Loucy (cell line): ENCODE measurements around the gene DOCK8.

Source experiments
- H2AFZ ChIP-seq: fragments of 200-600 bp; sonication (generic); 2 replicates; pipeline ENCODE4 v1.6.0; 2016; ENCODE audit warnings: antibody characterized with exemption, mild to moderate bottlenecking, low read length, moderate library complexity
- H3F3A ChIP-seq: fragments of 200-600 bp; 2 replicates; pipeline ENCODE4 v1.6.0; 2016; ENCODE audit warnings: antibody characterized with exemption, low read depth, mild to moderate bottlenecking
- H3K27me3 ChIP-seq: fragments of 200-600 bp; sonication (generic); 2 replicates; pipeline ENCODE4 v1.6.1; 2014; ENCODE audit warnings: low read length, mild to moderate bottlenecking; ENCODE audit not compliant: insufficient read depth, poor library complexity, severe bottlenecking
- H3K36me3 ChIP-seq: fragments of 200-600 bp; sonication (generic); 2 replicates; pipeline ENCODE4 v1.6.1; 2016; ENCODE audit warnings: low read length; ENCODE audit not compliant: insufficient read depth
- H3K4me1 ChIP-seq: fragments of 200-600 bp; sonication (generic); 2 replicates; pipeline ENCODE4 v1.5.1; 2014; ENCODE audit warnings: low read length, mild to moderate bottlenecking; ENCODE audit not compliant: insufficient read depth, poor library complexity, severe bottlenecking
- H3K4me2 ChIP-seq: fragments of 200-600 bp; sonication (generic); 2 replicates; pipeline ENCODE4 v1.6.0; 2014; ENCODE audit warnings: antibody characterized with exemption, low read length, low read depth, mild to moderate bottlenecking; ENCODE audit not compliant: poor library complexity, severe bottlenecking
- H3K4me3 ChIP-seq: fragments of 200-600 bp; sonication (generic); 2 replicates; pipeline ENCODE4 v1.5.1; 2014; ENCODE audit warnings: low read length, mild to moderate bottlenecking, mixed read lengths; ENCODE audit not compliant: poor library complexity, severe bottlenecking
- H3K79me2 ChIP-seq: fragments of 200-600 bp; sonication (generic); 2 replicates; pipeline ENCODE4 v1.6.1; 2014; ENCODE audit warnings: low read length; ENCODE audit not compliant: insufficient read depth
- H3K9ac ChIP-seq: fragments of 200-600 bp; sonication (generic); 2 replicates; pipeline ENCODE4 v1.6.0; 2014; ENCODE audit warnings: mild to moderate bottlenecking, low read depth, low read length, moderate library complexity; ENCODE audit not compliant: poor library complexity, severe bottlenecking
- H3K9me2 ChIP-seq: fragments of 200-600 bp; sonication (generic); replicated peaks from 2 replicates; pipeline ENCODE4 v1.6.1; 2016; ENCODE audit warnings: low read depth, low read length, mixed read lengths
- H3K9me3 ChIP-seq: fragments of 200-600 bp; sonication (generic); 2 replicates; pipeline ENCODE4 v1.6.1; 2014; ENCODE audit warnings: mild to moderate bottlenecking, antibody characterized with exemption, low read length, low read depth; ENCODE audit not compliant: insufficient read depth
- H4K20me1 ChIP-seq: fragments of 200-600 bp; sonication (generic); 2 replicates; pipeline ENCODE4 v1.6.0; 2014; ENCODE audit warnings: antibody characterized with exemption, low read length, mild to moderate bottlenecking; ENCODE audit not compliant: insufficient read depth, poor library complexity, severe bottlenecking
- EZH2phosphoT487 ChIP-seq: fragments of 200-600 bp; IDR thresholded peaks from 2 replicates; pipeline ENCODE4 v1.6.1; 2018; ENCODE audit warnings: antibody characterized with exemption, mild to moderate bottlenecking, moderate library complexity, borderline replicate concordance
- TF ChIP-seq, protein P1 (sequence below): fragments of 200-600 bp; sonication (generic); conservative IDR thresholded peaks from 2 replicates; pipeline ENCODE4 v1.5.1; 2014; ENCODE audit warnings: mild to moderate bottlenecking, antibody characterized with exemption, low read length

Gene DOCK8

DNA sequence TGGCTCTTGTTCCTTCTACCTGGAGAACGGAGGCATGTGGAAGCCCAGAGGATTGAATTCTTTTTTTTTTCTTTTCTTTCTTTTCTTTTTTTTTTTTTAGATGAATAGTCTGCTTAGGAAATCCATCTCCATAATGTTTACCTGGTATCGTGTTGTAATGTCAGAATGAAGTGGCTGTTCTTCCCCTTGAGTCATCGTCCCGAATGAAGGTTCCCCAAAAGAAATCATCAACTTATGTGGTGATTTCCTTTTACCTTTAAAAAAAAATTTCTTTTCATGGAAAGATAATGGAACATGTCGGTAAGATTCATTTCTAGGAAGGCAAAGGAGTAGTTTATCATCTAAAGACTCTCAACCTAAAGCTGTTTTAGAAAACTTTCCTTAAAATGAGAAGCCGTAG, 59.7 kb downstream of the DOCK8 start:
- Histone ChIP-seq H4K20me1 (no peaks in the 10 kb centered on the region), H3K79me2 (peaks cover 75% of the 10 kb centered on the region), H3K9me2 (no peaks in the 10 kb centered on the region), H3K4me2 (peak overlapping the region; percentile 97), H3F3A (peaks cover 23% of the 10 kb centered on the region), H3K36me3 (no peaks in the 10 kb centered on the region; the same call in 1 of the 2 replicates), H3K9ac (peak overlapping the region; percentile 97), H3K27me3 (no peaks in the 10 kb centered on the region), H3K4me3 (peak overlapping the region; percentile 84), H2AFZ (no peak overlapping the region), H3K9me3 (no peaks in the 10 kb centered on the region), H3K4me1 (peaks cover 89% of the 10 kb centered on the region)
- TF ChIP-seq, protein P1, sequence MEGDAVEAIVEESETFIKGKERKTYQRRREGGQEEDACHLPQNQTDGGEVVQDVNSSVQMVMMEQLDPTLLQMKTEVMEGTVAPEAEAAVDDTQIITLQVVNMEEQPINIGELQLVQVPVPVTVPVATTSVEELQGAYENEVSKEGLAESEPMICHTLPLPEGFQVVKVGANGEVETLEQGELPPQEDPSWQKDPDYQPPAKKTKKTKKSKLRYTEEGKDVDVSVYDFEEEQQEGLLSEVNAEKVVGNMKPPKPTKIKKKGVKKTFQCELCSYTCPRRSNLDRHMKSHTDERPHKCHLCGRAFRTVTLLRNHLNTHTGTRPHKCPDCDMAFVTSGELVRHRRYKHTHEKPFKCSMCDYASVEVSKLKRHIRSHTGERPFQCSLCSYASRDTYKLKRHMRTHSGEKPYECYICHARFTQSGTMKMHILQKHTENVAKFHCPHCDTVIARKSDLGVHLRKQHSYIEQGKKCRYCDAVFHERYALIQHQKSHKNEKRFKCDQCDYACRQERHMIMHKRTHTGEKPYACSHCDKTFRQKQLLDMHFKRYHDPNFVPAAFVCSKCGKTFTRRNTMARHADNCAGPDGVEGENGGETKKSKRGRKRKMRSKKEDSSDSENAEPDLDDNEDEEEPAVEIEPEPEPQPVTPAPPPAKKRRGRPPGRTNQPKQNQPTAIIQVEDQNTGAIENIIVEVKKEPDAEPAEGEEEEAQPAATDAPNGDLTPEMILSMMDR = no peak
- no peak for TF ChIP-seq EZH2phosphoT487

DNA sequence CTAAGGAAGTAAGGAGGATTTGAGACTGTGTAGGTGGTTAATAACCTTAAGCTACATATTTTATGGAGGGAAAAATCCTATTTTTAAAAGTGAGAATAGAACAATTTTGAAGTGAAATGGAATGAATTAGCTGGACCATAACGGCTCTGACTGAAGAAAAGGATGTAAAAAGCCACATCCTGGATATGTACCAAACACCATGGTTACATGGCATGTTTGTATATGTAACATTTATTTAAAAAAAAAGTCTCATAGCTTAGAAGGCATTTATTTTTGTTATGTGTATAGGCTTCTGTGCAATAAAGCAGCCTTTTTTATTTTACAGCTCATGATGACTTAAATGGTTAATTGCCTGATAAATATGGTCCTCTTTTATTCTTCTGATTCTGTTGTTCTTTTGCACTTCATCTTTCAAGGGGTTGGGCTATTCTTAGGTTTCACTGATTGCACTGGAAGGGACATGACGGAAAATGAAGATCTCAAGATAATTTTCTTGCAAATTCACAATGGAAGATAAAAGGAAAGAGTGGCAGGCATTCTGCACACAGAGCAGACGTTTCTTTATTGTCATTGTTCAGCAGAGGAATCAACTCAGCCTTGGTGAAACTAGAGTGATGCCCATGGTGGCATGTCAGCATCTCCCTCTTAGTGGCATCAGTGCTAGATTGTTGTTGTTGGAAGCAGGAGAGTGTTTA, 63.1 kb downstream of the DOCK8 start:
- Histone ChIP-seq H3K9me2 (no peaks in the 10 kb centered on the region), H3K4me2 (peak overlapping the region; percentile 97), H2AFZ (no peak overlapping the region), H3K9me3 (no peaks in the 10 kb centered on the region), H3K9ac (peak overlapping the region; percentile 63), H3K27me3 (no peaks in the 10 kb centered on the region), H4K20me1 (peaks cover 15% of the 10 kb centered on the region), H3K4me1 (peaks cover 90% of the 10 kb centered on the region), H3K79me2 (peaks cover 95% of the 10 kb centered on the region), H3K36me3 (peaks cover 11% of the 10 kb centered on the region; the same call in 1 of the 2 replicates), H3K4me3 (peak overlapping the region; percentile 50), H3F3A (peaks cover 9% of the 10 kb centered on the region)
- TF ChIP-seq EZH2phosphoT487 = no peak
- TF ChIP-seq, protein P1 = no peak

- Histone ChIP-seq H3K9me3 (no peaks in the 10 kb centered on the region), H3K4me2 (peak overlapping the region; percentile 97), H2AFZ (no peak overlapping the region), H3K4me3 (peak overlapping the region; percentile 50), H3K79me2 (peaks cover 100% of the 10 kb centered on the region), H3K36me3 (peaks cover 11% of the 10 kb centered on the region; the same call in 1 of the 2 replicates), H3K4me1 (peaks cover 86% of the 10 kb centered on the region), H4K20me1 (peaks cover 18% of the 10 kb centered on the region), H3K9ac (peak overlapping the region; percentile 63), H3K9me2 (no peaks in the 10 kb centered on the region), H3F3A (0 out of 2 replicates have a peak, but pooled peaks cover 4% of the 10 kb centered on the region), H3K27me3 (no peaks in the 10 kb centered on the region)
- no peak for TF ChIP-seq EZH2phosphoT487
- TF ChIP-seq, protein P1 = no peak
These were observed 64.0 kb downstream of the DOCK8 start for GRCh38 chr9:278651-279050.
